Left lung (tissue), 10 donors: ENCODE measurements around the gene KIAA1549. TPM values are rescaled to one million over a fixed set of nuclear protein-coding genes. Genes with fewer than 3 reads are reported as not detected.

Experiments used
- ATAC-seq: fragments of 200-7000 bp; cut with Tn5 transposase; one replicate; pipeline ENCODE4 v1.9.1; 2020; ENCODE audit warnings: moderate library complexity
- DNase-seq, 4 donors: peaks; one replicate each; pipeline ENCODE4 v3.0.0-alpha.2; 2013 to 2020
- H3K27ac ChIP-seq, 2 donors: fragments of 200-600 bp; sonication (generic) in 1 of 2; one replicate each; pipeline versions ENCODE4 v1.5.0 to v1.8.0; 2020 to 2021
- H3K27me3 ChIP-seq, 2 donors: fragments of 200-600 bp; sonication (generic) in 1 of 2; one replicate each; pipeline versions ENCODE4 v1.5.0 to v1.8.0; 2020 to 2021
- H3K36me3 ChIP-seq, 2 donors: fragments of 200-600 bp; sonication (generic) in 1 of 2; one replicate each; pipeline versions ENCODE4 v1.5.0 to v1.8.0; 2020 to 2021
- H3K4me1 ChIP-seq, 2 donors: fragments of 200-600 bp; one replicate each; pipeline ENCODE4 v1.8.0; 2021
- H3K4me3 ChIP-seq, 2 donors: fragments of 200-600 bp; sonication (generic) in 1 of 2; one replicate each; pipeline versions ENCODE4 v1.5.0 to v1.8.0; 2020 to 2021; ENCODE audit warnings: mild to moderate bottlenecking in 1 of 2
- H3K9me3 ChIP-seq, 2 donors: fragments of 200-600 bp; sonication (generic) in 1 of 2; one replicate each; pipeline versions ENCODE4 v1.5.0 to v1.8.0; 2020 to 2021
- intact Hi-C, 2 donors: fragments of 100-400 bp; cut with DNase I; formaldehyde crosslinking; loops; one replicate each; pipeline versions ENCODE4 v1.11.2 to v1.14.2; 2022
- polyA plus RNA-seq, 6 donors: library from polyadenylated mRNA; unstranded; fragments of 120-200 nt; gene quantifications; one replicate each; pipeline ENCODE4 v1.2.1, GENCODE V29; 2013; ENCODE audit not compliant: insufficient read length in 6 of 6
- total RNA-seq, 2 donors: library from RNA; stranded (reverse); fragmentation: NEBNext Ultra II Directional; extraction: Animal tissue kit (Norgen Biotek cat#: 25700); gene quantifications; one replicate each; pipeline ENCODE4 v1.2.1, GENCODE V29; 2021
- TF ChIP-seq, protein P1 (sequence below), 2 donors: fragments of 200-600 bp; sonication (generic) in 1 of 2; IDR thresholded peaks; one replicate each; pipeline versions ENCODE4 v1.5.0 to v1.8.0; 2021; ENCODE audit warnings: antibody characterized with exemption in 2 of 2
- donor health status: DM: no; HTN: yes; CAD: no.
- donor health status: DM: no; HTN: no; CAD: no.

The KIAA1549 gene
- total and polyA plus RNA-seq, 8 donors: 4.1 to 16.9 (median 14.9) TPM

DNA sequence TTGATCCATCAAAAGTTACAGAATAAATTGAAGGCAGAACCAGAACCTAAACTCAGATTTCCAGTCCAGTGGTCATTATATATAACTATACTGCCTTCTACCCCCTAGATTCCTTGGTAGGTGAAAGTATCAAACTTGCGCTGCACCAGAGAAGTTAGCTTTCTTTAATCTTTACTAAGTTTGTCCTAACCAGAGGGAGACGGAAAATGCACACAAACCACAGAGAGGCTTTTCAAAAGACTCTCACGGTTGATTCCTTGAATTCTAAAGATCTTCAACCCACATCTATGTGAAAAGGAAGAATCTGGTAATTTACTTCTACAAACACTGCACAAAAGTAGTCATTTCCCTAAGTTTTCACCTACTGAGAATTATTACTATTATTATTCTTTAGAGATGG is 18.2 kb upstream of the KIAA1549 start:
- DNase-seq (no peak), ATAC-seq (no peak)
- H3K27me3 ChIP-seq: no peaks in the 10 kb centered on the region
- TF ChIP-seq, protein P1, sequence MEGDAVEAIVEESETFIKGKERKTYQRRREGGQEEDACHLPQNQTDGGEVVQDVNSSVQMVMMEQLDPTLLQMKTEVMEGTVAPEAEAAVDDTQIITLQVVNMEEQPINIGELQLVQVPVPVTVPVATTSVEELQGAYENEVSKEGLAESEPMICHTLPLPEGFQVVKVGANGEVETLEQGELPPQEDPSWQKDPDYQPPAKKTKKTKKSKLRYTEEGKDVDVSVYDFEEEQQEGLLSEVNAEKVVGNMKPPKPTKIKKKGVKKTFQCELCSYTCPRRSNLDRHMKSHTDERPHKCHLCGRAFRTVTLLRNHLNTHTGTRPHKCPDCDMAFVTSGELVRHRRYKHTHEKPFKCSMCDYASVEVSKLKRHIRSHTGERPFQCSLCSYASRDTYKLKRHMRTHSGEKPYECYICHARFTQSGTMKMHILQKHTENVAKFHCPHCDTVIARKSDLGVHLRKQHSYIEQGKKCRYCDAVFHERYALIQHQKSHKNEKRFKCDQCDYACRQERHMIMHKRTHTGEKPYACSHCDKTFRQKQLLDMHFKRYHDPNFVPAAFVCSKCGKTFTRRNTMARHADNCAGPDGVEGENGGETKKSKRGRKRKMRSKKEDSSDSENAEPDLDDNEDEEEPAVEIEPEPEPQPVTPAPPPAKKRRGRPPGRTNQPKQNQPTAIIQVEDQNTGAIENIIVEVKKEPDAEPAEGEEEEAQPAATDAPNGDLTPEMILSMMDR (IDR thresholded peaks at IDR 0.05): no peak
- H3K4me3 ChIP-seq: no peak overlapping the region
- no peaks in the 10 kb centered on the region for H3K36me3 ChIP-seq
- H3K27ac ChIP-seq: no peak overlapping the region
- H3K9me3 ChIP-seq: peaks cover 0 to 10% of the 10 kb centered on the region in 2 donors
- intact Hi-C loops: no loop called here
- H3K4me1 ChIP-seq: no peaks in the 10 kb centered on the region

GRCh38 chr7:138992052-138992531 is 10.9 kb upstream of the KIAA1549 start:
- intact Hi-C loops: no loop called here
- Histone ChIP-seq H3K4me1 (no peaks in the 10 kb centered on the region), H3K9me3 (peaks cover 0 to 9% of the 10 kb centered on the region in 2 donors), H3K27me3 (no peaks in the 10 kb centered on the region), H3K4me3 (no peak overlapping the region), H3K27ac (no peak overlapping the region), H3K36me3 (no peaks in the 10 kb centered on the region)
- no peak for DNase-seq
- no peak for ATAC-seq
- TF ChIP-seq, protein P1 (IDR thresholded peaks at IDR 0.05): no peak

DNA sequence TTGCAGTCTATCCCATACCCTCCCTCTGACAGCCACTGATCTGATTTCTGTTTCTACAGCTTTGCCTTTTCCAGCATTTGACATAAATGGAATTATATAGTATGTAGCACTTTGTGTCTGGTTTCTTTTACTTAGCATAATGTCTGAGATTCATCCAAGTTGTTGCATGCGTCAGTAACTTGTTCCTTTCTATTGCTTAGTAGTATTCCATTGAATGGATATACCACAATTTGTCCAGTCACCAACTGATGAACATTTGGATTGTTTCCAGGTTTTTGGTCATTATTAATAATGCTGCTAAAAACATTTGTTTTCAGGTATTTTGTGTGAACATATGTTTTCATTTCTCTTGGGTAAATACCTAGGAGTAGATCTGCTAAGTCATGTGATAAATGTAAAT is 6.5 kb upstream of the KIAA1549 start:
- ATAC-seq: no peak

GRCh38 chr7:138982204-138982623 is 1.0 kb upstream of the KIAA1549 start:
- TF ChIP-seq, protein P1 (IDR thresholded peaks at IDR 0.05): no peak
- H3K4me1 ChIP-seq: peaks cover 0 to 17% of the 10 kb centered on the region in 2 donors
- peaks cover 0 to 40% of the 10 kb centered on the region in 2 donors for H3K27me3 ChIP-seq
- DNase-seq (no peak), ATAC-seq (no peak)
- H3K9me3 ChIP-seq: no peaks in the 10 kb centered on the region
- H3K27ac ChIP-seq: no peak overlapping the region
- intact Hi-C loops: loop anchor here in 1 of 2 donors (10.0 kb wide), 1 partner anchor 97 kb away; no protein-coding TSS in a partner anchor
- H3K4me3 ChIP-seq: peak overlapping the region in 1 of 2 donors; percentile 50
- H3K36me3 ChIP-seq: no peaks in the 10 kb centered on the region

More for the DNA sequence above, 6.5 kb upstream of the KIAA1549 start:
- Histone ChIP-seq H3K4me1 (no peaks in the 10 kb centered on the region), H3K4me3 (no peak overlapping the region), H3K27me3 (peaks cover 0 to 3% of the 10 kb centered on the region in 2 donors), H3K9me3 (peaks cover 0 to 9% of the 10 kb centered on the region in 2 donors), H3K27ac (no peak overlapping the region), H3K36me3 (no peaks in the 10 kb centered on the region)
- DNase-seq: no peak
- TF ChIP-seq, protein P1 (IDR thresholded peaks at IDR 0.05): no peak
- intact Hi-C loops: loop anchor here in 1 of 2 donors (10.0 kb wide), 1 partner anchor 103 kb away; no protein-coding TSS in a partner anchor

DNA sequence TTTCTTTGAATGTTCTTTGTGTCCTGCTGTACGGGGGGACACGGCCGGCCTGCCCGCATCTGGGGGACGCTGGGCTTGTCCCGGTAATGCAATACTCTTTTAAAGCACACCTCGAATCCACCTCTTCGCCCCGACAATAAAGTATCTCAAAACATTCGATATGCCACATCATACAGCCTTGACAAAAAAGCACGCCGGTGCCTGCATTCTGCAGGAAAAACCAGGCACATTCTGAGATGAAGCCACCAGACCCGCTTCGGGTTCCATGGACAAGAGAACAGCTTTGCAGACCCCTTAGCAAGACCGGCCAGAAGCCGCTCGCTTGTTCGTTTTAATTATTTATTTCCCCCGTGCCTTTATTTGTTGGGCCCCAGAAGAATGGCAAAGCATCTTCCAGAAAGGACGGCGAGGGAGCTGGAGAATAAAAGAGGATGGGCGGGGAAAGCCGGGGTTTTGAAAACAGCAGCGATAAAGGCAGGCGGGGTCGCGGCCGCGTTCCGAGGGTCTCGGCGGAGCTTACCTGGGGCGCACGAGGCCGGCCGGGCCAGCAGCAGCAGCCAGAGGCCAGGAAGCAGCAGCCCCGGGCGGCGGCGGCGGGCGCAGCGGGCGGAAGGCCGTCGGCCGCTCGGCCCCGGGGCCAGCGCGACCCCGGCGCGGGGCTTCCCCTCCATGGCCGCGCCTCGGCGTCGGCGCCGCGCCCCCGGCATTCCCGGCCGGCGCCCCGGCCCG is 462 bp downstream of the KIAA1549 start:
- no peak for DNase-seq

More for the DNA sequence above, 462 bp downstream of the KIAA1549 start:
- TF ChIP-seq, protein P1 (IDR thresholded peaks at IDR 0.05): no peak
- Histone ChIP-seq H3K36me3 (no peaks in the 10 kb centered on the region), H3K4me1 (peaks cover 0 to 17% of the 10 kb centered on the region in 2 donors), H3K27me3 (peaks cover 0 to 40% of the 10 kb centered on the region in 2 donors), H3K27ac (no peak overlapping the region), H3K9me3 (no peaks in the 10 kb centered on the region), H3K4me3 (peak overlapping the region; percentile 51 to 52)
- intact Hi-C loops: loop anchor here in 1 of 2 donors (10.0 kb wide), 1 partner anchor 96 kb away; no protein-coding TSS in a partner anchor
- ATAC-seq: peak; percentile 28
